GM06990 (cell line): ENCODE data around the gene DCAF11.

Experiments
- DNase-seq: peaks from one replicate; pipeline ENCODE4 v3.0.0-alpha.2; 2011; ENCODE audit not compliant: insufficient read length; ENCODE audit errors: extremely low read depth
- H3K27me3 ChIP-seq: replicated peaks from 2 replicates; pipeline ENCODE4 v1.6.0; 2011; ENCODE audit warnings: low read length; ENCODE audit not compliant: control insufficient read depth, insufficient read depth
- H3K36me3 ChIP-seq: 2 replicates; pipeline ENCODE4 v1.5.1; 2011; ENCODE audit warnings: low read length; ENCODE audit not compliant: control insufficient read depth, insufficient read depth
- H3K4me3 ChIP-seq: replicated peaks from 2 replicates; pipeline ENCODE4 v1.5.1; 2011; ENCODE audit warnings: low read depth, mild to moderate bottlenecking, control low read depth, low read length
- CTCF ChIP-seq: IDR thresholded peaks from 2 replicates; pipeline ENCODE4 v1.5.1; 2011; ENCODE audit warnings: low read length, control low read depth, mild to moderate bottlenecking, inconsistent platforms; ENCODE audit not compliant: insufficient read depth, poor library complexity, severe bottlenecking

Gene DCAF11

GRCh38 chr14:24119691-24120090 lies 5.1 kb downstream of the DCAF11 start:
- TF ChIP-seq CTCF = no peak
- H3K36me3 ChIP-seq = peaks cover 41% of the 10 kb centered on the region

GRCh38 chr14:24121210-24121609 lies 6.6 kb downstream of the DCAF11 start:
- no peaks in the 10 kb centered on the region for H3K27me3 ChIP-seq
- no peak overlapping the region for H3K4me3 ChIP-seq
- no peak for TF ChIP-seq CTCF
- no peak for DNase-seq
- H3K36me3 ChIP-seq = peaks cover 43% of the 10 kb centered on the region

More at GRCh38 chr14:24119691-24120090, 5.1 kb downstream of the DCAF11 start:
- Histone ChIP-seq H3K27me3 (no peaks in the 10 kb centered on the region), H3K4me3 (no peak overlapping the region)
- DNase-seq = no peak

- no peak overlapping the region for H3K4me3 ChIP-seq
- H3K27me3 ChIP-seq = no peaks in the 10 kb centered on the region
- TF ChIP-seq CTCF = no peak
- peaks cover 36% of the 10 kb centered on the region for H3K36me3 ChIP-seq
- no peak for DNase-seq
Observed at GRCh38 chr14:24122416-24122815, 7.8 kb downstream of the DCAF11 start.

GRCh38 chr14:24122898-24123297 lies 8.3 kb downstream of the DCAF11 start:
- Histone ChIP-seq H3K4me3 (no peak overlapping the region), H3K27me3 (no peaks in the 10 kb centered on the region), H3K36me3 (peaks cover 34% of the 10 kb centered on the region)
- TF ChIP-seq CTCF = no peak
- no peak for DNase-seq

- TF ChIP-seq CTCF = no peak
- H3K4me3 ChIP-seq = no peak overlapping the region
- no peaks in the 10 kb centered on the region for H3K27me3 ChIP-seq
- H3K36me3 ChIP-seq = peaks cover 26% of the 10 kb centered on the region
- no peak for DNase-seq
Observed at GRCh38 chr14:24123424-24124417, 9.1 kb downstream of the DCAF11 start.
